Left lung (tissue), 10 donors: ENCODE measurements around the gene USP2. TPM values are rescaled to one million over a fixed set of nuclear protein-coding genes. Genes with fewer than 3 reads are reported as not detected.

ENCODE experiments used
- ATAC-seq: fragments of 200-7000 bp; cut with Tn5 transposase; one replicate; pipeline ENCODE4 v1.9.1; 2020; ENCODE audit warnings: moderate library complexity
- DNase-seq, 4 donors: peaks; one replicate each; pipeline ENCODE4 v3.0.0-alpha.2; 2013 to 2020
- H3K27ac ChIP-seq, 2 donors: fragments of 200-600 bp; sonication (generic) in 1 of 2; one replicate each; pipeline versions ENCODE4 v1.5.0 to v1.8.0; 2020 to 2021
- H3K27me3 ChIP-seq, 2 donors: fragments of 200-600 bp; sonication (generic) in 1 of 2; one replicate each; pipeline versions ENCODE4 v1.5.0 to v1.8.0; 2020 to 2021
- H3K36me3 ChIP-seq, 2 donors: fragments of 200-600 bp; sonication (generic) in 1 of 2; one replicate each; pipeline versions ENCODE4 v1.5.0 to v1.8.0; 2020 to 2021
- H3K4me1 ChIP-seq, 2 donors: fragments of 200-600 bp; one replicate each; pipeline ENCODE4 v1.8.0; 2021
- H3K4me3 ChIP-seq, 2 donors: fragments of 200-600 bp; sonication (generic) in 1 of 2; one replicate each; pipeline versions ENCODE4 v1.5.0 to v1.8.0; 2020 to 2021; ENCODE audit warnings: mild to moderate bottlenecking in 1 of 2
- H3K9me3 ChIP-seq, 2 donors: fragments of 200-600 bp; sonication (generic) in 1 of 2; one replicate each; pipeline versions ENCODE4 v1.5.0 to v1.8.0; 2020 to 2021
- intact Hi-C, 2 donors: fragments of 100-400 bp; cut with DNase I; formaldehyde crosslinking; loops; one replicate each; pipeline versions ENCODE4 v1.11.2 to v1.14.2; 2022
- polyA plus RNA-seq, 6 donors: library from polyadenylated mRNA; unstranded; fragments of 120-200 nt; gene quantifications; one replicate each; pipeline ENCODE4 v1.2.1, GENCODE V29; 2013; ENCODE audit not compliant: insufficient read length in 6 of 6
- total RNA-seq, 2 donors: library from RNA; stranded (reverse); fragmentation: NEBNext Ultra II Directional; extraction: Animal tissue kit (Norgen Biotek cat#: 25700); gene quantifications; one replicate each; pipeline ENCODE4 v1.2.1, GENCODE V29; 2021
- TF ChIP-seq, protein P1 (sequence below), 2 donors: fragments of 200-600 bp; sonication (generic) in 1 of 2; IDR thresholded peaks; one replicate each; pipeline versions ENCODE4 v1.5.0 to v1.8.0; 2021; ENCODE audit warnings: antibody characterized with exemption in 2 of 2
- donor health status: DM: no; HTN: yes; CAD: no.
- donor health status: DM: no; HTN: no; CAD: no.

Gene USP2
- total and polyA plus RNA-seq, 8 donors: 2.4 to 5.9 (median 3.4) TPM

DNA sequence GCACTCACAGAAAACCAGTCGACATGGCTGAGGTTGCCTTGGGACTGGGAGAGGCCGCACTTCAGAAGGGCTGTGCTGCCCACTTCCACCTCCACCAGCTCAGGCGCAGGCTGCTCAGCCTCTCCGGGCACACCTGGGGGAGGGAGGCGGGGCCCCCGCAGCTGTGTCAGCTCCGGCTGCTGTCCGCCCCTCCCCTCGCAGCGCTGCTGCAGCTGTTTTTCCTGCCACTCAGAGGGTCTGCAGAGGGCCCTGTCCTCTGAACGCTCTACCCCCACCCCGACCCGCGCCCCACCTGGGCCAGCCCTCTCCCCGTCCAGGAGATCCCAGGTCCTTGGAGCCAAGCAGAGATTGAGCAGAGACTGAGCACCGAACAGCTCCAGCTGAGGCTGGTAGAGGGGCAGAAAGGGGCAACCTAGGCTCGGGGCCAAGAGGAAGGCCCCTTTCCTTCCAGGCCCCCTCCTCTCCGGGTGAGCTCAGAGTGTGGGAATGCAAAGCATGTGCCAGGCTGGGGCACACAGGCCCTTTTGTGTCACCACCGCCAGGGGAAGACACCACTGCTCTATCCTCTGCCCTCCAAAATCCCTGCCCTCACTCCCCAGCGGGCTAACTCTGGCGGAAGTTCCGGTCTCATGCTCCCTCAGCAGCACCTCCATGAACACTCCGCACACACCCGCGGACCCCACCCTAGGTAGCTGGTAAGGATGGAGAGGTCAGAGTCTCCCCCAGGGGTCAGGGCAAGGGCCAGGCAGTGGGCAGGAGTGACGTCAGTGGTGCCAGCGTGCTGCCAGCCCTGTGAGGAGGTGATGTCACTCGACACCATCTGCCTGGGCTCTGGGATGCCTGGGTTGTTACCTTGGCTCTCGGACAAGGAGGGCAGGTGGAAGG lies 66.1 kb downstream of the USP2 start:
- H3K27ac ChIP-seq: peak overlapping the region; percentile 69 to 73
- DNase-seq (peak in 2 of 4 donors; percentile 48 to 83), ATAC-seq (peak; percentile 58)
- H3K4me3 ChIP-seq: peak overlapping the region; percentile 36 to 45
- intact Hi-C loops: no loop called here
- no peaks in the 10 kb centered on the region for H3K9me3 ChIP-seq
- peaks cover 26 to 66% of the 10 kb centered on the region in 2 donors for H3K27me3 ChIP-seq
- TF ChIP-seq, protein P1, sequence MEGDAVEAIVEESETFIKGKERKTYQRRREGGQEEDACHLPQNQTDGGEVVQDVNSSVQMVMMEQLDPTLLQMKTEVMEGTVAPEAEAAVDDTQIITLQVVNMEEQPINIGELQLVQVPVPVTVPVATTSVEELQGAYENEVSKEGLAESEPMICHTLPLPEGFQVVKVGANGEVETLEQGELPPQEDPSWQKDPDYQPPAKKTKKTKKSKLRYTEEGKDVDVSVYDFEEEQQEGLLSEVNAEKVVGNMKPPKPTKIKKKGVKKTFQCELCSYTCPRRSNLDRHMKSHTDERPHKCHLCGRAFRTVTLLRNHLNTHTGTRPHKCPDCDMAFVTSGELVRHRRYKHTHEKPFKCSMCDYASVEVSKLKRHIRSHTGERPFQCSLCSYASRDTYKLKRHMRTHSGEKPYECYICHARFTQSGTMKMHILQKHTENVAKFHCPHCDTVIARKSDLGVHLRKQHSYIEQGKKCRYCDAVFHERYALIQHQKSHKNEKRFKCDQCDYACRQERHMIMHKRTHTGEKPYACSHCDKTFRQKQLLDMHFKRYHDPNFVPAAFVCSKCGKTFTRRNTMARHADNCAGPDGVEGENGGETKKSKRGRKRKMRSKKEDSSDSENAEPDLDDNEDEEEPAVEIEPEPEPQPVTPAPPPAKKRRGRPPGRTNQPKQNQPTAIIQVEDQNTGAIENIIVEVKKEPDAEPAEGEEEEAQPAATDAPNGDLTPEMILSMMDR (IDR thresholded peaks at IDR 0.05): peak in 1 of 2 donors; percentile 10
- H3K36me3 ChIP-seq: peaks cover 0 to 16% of the 10 kb centered on the region in 2 donors
- peaks cover 15 to 56% of the 10 kb centered on the region in 2 donors for H3K4me1 ChIP-seq

DNA sequence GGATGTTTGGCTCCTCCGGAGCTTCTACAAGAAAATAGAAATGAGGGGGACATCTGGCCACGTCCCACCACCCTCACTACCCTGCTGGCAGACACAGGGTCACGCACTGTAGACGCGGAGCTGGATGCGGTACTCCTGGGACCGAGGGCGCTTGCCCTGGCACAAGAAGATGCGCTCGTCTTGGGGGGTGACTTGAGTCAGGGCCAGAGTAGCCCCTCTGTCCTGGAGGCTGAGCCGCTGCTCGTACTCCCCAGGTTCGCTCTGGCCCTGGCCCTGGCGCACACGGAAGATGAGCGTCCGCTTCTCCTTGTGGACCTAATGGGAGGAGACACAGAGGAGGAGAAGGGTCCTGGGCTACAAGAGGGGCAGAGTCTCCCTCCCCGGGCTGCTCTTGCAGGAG lies 66.8 kb downstream of the USP2 start:
- TF ChIP-seq, protein P1 (IDR thresholded peaks at IDR 0.05): no peak
- intact Hi-C loops: no loop called here
- peaks cover 26 to 60% of the 10 kb centered on the region in 2 donors for H3K27me3 ChIP-seq
- H3K27ac ChIP-seq: no peak overlapping the region
- no peaks in the 10 kb centered on the region for H3K9me3 ChIP-seq
- H3K4me1 ChIP-seq: peaks cover 15 to 54% of the 10 kb centered on the region in 2 donors
- H3K36me3 ChIP-seq: peaks cover 0 to 20% of the 10 kb centered on the region in 2 donors
- ATAC-seq (no peak), DNase-seq (no peak)
- H3K4me3 ChIP-seq: peak overlapping the region; percentile 36 to 45

DNA sequence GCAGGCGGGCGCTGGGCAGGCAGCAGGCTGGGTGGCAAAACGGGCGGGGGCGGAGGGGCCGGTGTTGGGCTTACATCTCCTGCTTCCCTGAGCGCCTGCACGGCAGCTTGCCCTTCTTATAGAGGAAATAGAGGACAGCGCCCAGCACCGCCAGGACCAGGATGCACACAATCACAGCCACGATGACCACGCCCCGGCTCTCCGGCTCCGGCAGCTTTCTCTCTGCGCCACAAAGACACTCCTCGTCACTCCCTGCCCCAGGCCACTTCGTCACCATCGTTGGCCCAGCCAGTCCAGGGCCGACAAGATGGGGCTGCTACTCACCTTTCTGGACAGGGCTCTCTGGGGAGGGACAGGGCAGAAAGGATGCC lies 70.8 kb downstream of the USP2 start:
- Histone ChIP-seq H3K4me3 (no peak overlapping the region), H3K9me3 (no peaks in the 10 kb centered on the region), H3K27me3 (peaks cover 8 to 19% of the 10 kb centered on the region in 2 donors), H3K4me1 (peaks cover 0 to 16% of the 10 kb centered on the region in 2 donors), H3K27ac (no peak overlapping the region), H3K36me3 (peaks cover 0 to 57% of the 10 kb centered on the region in 2 donors)
- DNase-seq (no peak), ATAC-seq (no peak)
- intact Hi-C loops: no loop called here
- TF ChIP-seq, protein P1 (IDR thresholded peaks at IDR 0.05): no peak

DNA sequence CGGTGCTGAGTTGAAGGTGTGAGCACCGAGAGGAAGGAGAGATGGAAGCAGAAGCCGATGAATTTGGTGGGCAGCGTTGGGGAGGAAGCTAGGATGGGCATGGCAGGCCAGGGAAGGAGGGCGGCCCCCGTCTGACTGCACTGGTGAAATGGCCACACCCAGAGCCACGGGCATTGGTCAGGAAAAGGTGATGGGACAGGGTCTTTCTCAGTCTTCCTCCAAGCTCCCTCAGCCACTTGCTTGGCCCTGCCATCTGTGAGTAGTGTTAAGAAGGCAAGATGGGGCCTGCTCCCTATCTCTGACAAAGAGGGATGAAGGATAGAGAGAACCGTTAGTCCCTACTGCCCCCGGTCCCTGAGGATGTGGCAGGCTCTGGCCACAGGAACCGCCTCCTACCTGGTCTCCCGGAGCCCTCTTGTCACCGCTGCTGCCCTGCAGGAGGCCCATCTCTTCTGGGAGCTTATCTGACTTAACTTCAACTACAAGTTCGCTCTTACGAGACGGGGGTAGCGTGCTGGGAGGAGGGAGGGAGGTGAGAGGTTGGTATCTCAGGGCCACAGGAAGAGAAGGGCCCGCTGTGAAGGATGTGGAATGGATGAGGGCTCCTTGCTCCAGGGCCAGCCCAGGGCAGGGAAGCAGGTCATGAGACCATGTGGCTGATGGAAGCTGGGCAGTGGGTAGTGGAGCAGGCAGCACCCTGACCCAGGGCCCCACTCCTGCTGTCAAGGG lies 71.4 kb downstream of the USP2 start:
- H3K4me1 ChIP-seq: peaks cover 0 to 11% of the 10 kb centered on the region in 2 donors
- H3K9me3 ChIP-seq: no peaks in the 10 kb centered on the region
- TF ChIP-seq, protein P1 (IDR thresholded peaks at IDR 0.05): no peak
- H3K4me3 ChIP-seq: no peak overlapping the region
- DNase-seq (no peak), ATAC-seq (no peak)
- H3K27ac ChIP-seq: no peak overlapping the region
- H3K36me3 ChIP-seq: peaks cover 0 to 63% of the 10 kb centered on the region in 2 donors
- peaks cover 2 to 14% of the 10 kb centered on the region in 2 donors for H3K27me3 ChIP-seq
- intact Hi-C loops: no loop called here

DNA sequence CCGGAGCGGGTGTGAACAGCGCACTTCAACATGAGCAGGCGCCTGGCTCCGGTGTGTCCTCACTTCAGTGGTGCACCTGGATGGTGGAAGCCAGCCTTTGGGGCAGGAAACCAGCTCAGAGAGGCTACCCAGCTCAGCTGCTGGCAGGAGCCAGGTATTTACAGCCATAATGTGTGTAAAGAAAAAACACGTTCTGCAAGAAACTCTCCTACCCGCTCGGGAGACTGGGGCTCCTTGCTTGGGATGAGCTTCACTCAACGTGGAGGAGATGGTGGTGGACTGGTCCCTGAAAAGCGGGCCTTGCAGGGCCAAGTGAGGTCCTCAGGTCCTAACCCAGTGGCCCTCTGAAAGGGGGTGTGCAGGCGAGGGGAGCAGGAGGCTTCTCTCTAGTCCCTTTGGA lies 72.1 kb downstream of the USP2 start:
- intact Hi-C loops: no loop called here
- TF ChIP-seq, protein P1 (IDR thresholded peaks at IDR 0.05): no peak
- DNase-seq (no peak), ATAC-seq (no peak)
- Histone ChIP-seq H3K4me3 (no peak overlapping the region), H3K27ac (no peak overlapping the region), H3K4me1 (peaks cover 0 to 4% of the 10 kb centered on the region in 2 donors), H3K9me3 (no peaks in the 10 kb centered on the region), H3K27me3 (peaks cover 0 to 7% of the 10 kb centered on the region in 2 donors), H3K36me3 (peaks cover 0 to 70% of the 10 kb centered on the region in 2 donors)
